GM10266 (cell line): Measurements from ENCODE around the gene GALNT1.

Source experiments
- DNase-seq: peaks from one replicate; pipeline ENCODE4 v3.0.0; 2012; ENCODE audit errors: extremely low spot score
- TF ChIP-seq, protein P1 (sequence below): IDR thresholded peaks from 2 replicates; pipeline ENCODE4 v1.5.1; 2012; ENCODE audit warnings: mild to moderate bottlenecking, low read depth; ENCODE audit not compliant: control insufficient read depth, insufficient read depth; ENCODE audit errors: missing control alignments

Gene GALNT1

DNA sequence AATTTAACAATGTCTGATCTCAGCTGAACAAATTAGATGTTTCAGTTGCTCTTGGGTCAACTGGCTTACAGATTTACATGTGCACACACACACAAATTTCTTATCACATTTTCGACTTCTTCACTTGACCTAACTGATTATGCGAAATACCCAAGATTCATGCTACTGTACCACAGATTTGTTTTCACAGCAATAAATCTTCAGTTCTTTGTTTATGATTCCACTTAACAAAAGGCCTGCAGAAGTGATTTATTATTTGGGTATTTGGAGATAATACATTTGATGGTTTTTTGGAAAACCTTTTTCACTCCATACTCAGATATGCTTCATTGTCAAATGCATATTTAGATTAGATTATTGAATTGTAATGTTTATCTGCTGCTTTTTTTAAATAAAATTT lies 129.0 kb downstream of the GALNT1 start:
- no peak for DNase-seq
- TF ChIP-seq, protein P1, sequence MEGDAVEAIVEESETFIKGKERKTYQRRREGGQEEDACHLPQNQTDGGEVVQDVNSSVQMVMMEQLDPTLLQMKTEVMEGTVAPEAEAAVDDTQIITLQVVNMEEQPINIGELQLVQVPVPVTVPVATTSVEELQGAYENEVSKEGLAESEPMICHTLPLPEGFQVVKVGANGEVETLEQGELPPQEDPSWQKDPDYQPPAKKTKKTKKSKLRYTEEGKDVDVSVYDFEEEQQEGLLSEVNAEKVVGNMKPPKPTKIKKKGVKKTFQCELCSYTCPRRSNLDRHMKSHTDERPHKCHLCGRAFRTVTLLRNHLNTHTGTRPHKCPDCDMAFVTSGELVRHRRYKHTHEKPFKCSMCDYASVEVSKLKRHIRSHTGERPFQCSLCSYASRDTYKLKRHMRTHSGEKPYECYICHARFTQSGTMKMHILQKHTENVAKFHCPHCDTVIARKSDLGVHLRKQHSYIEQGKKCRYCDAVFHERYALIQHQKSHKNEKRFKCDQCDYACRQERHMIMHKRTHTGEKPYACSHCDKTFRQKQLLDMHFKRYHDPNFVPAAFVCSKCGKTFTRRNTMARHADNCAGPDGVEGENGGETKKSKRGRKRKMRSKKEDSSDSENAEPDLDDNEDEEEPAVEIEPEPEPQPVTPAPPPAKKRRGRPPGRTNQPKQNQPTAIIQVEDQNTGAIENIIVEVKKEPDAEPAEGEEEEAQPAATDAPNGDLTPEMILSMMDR, result no peak

DNA sequence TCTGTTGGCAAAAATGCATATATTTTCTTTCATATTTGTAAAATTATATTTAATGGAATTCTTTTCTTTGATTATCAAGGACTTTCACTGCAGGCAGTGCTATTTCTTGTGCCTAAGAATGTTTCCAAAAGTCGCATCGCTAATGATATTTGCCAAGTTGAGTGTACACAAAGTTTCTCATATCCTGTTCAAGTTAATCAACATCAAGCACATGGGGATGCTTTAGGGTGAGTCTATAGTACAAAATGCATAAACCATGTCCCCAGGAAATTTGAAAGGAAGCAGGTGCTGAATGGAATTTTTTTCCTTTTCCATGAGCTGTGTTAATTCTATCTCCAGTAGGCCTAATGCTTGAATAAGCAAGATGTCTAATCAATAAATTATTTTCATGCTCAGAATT lies 129.7 kb downstream of the GALNT1 start:
- TF ChIP-seq, protein P1, result no peak
- DNase-seq, result no peak

DNA sequence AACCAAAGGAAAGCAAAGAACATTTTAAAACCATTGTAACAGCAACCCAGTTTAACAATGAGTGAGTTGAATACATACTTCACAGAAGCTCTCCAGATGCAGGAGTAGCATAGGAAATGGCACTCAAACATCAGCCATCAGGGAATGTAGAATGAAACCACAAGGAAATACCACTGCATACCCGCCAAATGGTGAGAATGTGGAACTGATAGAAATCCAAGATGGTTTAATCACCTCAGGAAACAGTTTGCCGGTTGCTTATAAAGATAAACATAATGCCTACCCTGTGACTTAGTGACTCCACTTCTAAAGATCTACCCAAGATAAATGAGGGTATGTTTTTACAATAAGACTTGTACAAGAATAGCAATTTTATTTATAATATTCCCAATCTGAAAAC lies 132.0 kb downstream of the GALNT1 start:
- DNase-seq, result no peak
- TF ChIP-seq, protein P1, result no peak

DNA sequence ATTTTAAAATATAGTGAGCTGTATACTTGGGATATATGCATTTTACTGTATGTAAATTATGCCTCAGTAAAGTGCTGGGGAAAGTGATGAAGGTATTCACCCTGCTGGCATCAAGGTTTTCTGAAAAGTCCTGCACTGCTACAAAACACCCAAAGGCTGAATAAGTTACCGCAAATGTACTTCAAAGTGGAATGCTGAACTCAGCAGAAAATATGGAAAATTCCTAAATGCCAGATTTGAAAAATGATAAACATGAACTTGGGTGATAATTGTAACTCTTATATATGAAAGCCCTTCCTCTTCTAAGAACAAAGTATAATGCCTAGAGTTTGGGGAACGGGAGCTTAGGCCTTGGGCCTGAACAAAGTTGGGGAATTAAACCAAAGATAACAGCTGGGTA lies 133.0 kb downstream of the GALNT1 start:
- no peak for DNase-seq
- TF ChIP-seq, protein P1, result no peak

DNA sequence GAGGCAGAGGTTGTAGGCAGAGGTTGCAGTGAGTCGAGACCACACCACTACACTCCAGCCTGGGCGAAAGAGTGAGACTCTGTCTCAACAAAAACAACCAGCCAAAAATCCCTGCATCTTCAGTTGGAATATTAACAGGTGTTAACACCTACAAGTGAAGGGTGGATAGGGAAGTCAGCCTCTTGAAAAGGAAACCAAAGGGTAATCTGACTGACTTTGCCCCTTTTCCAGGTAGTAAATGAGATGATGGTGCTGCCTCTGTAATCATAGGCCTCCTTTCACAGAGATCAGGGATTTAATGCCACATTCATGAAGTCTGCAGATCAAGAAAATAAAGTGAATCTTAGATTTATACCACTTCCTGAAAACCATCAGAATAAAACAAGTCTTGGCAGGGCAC lies 133.6 kb downstream of the GALNT1 start:
- TF ChIP-seq, protein P1, result no peak

DNA sequence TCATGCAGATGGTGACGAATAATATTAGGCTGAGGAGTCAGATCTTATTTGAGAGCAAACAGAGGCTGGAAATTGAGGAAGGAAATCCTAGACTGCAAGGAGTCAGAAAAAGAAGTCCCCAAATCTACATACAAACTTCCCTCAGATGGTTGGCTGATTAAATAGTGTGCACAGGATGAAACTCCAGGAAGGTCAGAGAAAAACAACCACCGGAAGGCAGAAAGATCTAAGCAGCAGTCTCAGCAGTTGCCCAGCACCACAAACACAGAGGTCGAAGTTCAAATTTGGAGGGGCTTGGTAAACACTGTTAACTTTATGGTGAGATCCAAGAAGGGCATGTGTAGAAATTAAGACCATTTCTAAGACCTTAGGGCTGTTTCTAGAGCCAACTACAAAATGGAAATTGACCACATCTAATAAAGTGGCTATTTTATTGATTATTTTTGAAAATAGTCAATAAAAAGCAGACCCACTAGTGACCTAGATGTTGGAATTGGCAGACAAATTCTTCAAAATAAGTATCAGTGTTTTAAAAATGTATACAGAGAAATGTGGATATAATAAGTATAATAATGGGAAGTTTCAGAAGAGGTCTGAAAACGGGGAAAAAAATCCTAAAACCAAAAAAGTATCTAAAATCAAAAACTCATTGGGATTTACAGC lies 134.8 kb downstream of the GALNT1 start:
- TF ChIP-seq, protein P1, result no peak
- no peak for DNase-seq

More for the DNA sequence above, 133.6 kb downstream of the GALNT1 start:
- no peak for DNase-seq

DNA sequence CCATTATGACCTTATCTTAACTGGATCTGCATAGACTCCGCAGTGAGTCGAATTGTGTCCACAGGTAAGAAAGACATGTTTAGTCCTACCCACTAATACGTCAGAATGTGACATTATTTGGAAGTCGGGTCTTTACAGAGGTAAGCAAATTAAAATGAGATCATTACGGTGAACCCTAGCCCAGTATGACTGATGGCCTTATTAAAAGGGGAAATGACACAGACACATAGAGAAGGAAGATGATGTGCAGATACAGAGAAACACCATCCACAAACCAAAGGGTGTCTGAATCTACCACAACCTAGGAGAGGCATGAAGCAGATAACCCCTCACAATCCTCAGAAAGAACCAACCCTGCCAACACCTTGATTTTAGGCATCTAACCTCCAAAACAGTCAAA lies 135.6 kb downstream of the GALNT1 start:
- no peak for DNase-seq
- TF ChIP-seq, protein P1, result no peak
